AG04449 (cell line): Measurements from ENCODE around the gene PNN.
"Not testable (repeated sequence)": the region's sequence is repeated elsewhere in the genome, so short reads cannot be mapped to it uniquely, and the experiment has no call there.

Source experiments
- CTCF ChIA-PET: fragments of 350-600 bp; formaldehyde crosslinking; extraction: SDS; loops from one replicate; lab custom pipeline; 2021; ENCODE audit warnings: antibody characterized with exemption; lab: Yijun Ruan, JAX
- POLR2A ChIA-PET: fragments of 400-600, 350-600 bp; formaldehyde crosslinking; extraction: SDS; loops from one replicate; lab custom pipeline; 2020; ENCODE audit warnings: antibody characterized with exemption, inconsistent platforms; lab: Yijun Ruan, JAX
- DNase-seq: peaks from one replicate; pipeline ENCODE4 v3.0.0-alpha.2; 2010; ENCODE audit warnings: low read depth, low spot score
- H3K4me3 ChIP-seq: 2 replicates; pipeline ENCODE4 v1.5.1; 2011; ENCODE audit warnings: low read depth, mild to moderate bottlenecking, control low read depth, low read length
- CTCF ChIP-seq: IDR thresholded peaks from one replicate; pipeline ENCODE4 v1.5.1; 2011; ENCODE audit warnings: mild to moderate bottlenecking, moderate library complexity, low read length, control low read depth, inconsistent platforms; ENCODE audit not compliant: insufficient read depth; ENCODE audit errors: missing control alignments

The PNN gene

GRCh38 chr14:39185256-39186049, 10.4 kb downstream of the PNN start:
- CTCF ChIA-PET = no interaction called here
- POLR2A ChIA-PET = interaction anchor here (0.9 kb wide), 1 partner anchor 10 kb away, joined by 3 read pairs; no protein-coding TSS in a partner anchor
- TF ChIP-seq CTCF = no peak
- DNase-seq = no peak
- no peak overlapping the region for H3K4me3 ChIP-seq

DNA sequence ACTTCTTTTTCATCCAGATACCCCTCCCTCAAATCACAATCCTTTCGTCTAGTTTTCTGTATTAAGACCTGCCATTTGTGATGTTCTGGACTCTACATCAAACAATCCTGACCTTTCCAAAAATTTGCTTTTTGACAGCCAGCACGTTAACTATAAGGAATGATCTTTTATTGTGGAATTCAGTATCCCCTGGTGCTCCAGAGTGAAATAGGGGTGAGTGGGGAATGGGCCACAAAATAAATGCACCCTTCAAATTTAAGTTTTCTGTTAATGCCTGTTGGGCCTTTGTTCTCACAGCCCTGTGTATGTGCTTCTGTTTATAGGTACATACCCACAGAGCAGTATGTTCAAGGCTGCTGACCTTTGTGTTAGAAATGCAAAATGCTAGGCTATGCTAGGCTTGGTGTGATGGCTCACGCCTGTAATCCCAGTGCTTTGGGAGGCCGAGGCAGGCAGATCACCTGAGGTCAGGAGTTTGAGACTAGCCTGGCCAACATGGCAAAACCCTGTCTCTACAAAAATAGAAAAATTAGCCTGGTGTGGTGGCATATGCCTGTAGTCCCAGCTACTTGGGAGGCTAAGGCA, 12.0 kb downstream of the PNN start:
- ChIA-PET CTCF (no interaction called here), POLR2A (no interaction called here)
- no peak for TF ChIP-seq CTCF
- H3K4me3 ChIP-seq = no peak overlapping the region
- no peak for DNase-seq

DNA sequence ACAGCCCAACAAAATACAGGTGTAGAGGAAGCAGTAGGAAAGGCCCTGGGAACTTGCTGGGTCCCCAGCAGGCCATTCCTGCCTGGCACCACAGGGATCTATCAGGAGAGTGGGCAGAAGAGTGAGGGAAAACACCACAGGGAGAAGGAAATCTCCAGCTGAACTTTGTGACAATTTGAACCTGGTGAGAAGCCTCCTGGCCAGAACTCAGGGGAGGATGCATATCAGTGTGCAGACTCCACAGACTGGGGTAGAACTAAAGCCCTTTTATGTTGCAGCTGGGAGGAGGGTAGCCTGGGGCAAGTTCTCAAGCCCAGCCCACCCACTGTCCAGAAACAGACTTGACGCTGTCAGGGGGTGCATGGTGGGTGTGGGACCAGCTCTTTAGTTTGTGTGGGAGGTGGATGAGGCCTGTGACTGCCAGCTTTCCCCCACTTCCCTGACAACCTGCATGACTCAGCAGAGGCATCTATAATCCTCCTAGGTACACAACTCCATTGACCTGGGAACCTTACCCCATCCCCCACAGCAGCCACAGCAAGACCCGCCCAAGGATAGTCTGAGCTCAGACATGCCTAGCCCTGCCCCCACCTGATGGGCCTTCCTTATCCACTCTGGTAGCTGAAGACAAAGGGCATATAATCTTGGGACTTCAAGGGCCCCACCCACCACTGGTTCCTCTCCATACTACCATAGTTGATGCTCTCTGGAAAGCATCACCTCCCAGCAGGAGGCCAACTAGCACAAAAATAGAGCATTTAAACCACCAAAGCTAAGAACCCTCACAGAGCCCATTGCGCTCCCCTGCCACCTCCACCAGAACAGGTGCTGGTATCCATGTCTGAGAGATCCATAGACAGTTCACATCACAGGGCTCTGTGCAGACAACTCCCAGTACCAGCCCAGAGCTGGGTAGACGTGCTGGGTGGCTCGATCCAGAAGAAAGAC, 28.9 kb downstream of the PNN start:
- no peak overlapping the region for H3K4me3 ChIP-seq
- TF ChIP-seq CTCF = no peak
- DNase-seq = no peak
- ChIA-PET CTCF (no interaction called here), POLR2A (no interaction called here)

GRCh38 chr14:39207430-39207829, 32.4 kb downstream of the PNN start:
- DNase-seq, CTCF ChIA-PET, POLR2A ChIA-PET, H3K4me3 ChIP-seq: not testable (repeated sequence)

GRCh38 chr14:39211109-39211741, 36.2 kb downstream of the PNN start:
- H3K4me3 ChIP-seq = no peak overlapping the region
- no peak for TF ChIP-seq CTCF
- ChIA-PET CTCF (no interaction called here), POLR2A (no interaction called here)
- no peak for DNase-seq

- no peak overlapping the region for H3K4me3 ChIP-seq
- ChIA-PET POLR2A (interaction anchor here (0.7 kb wide), 1 partner anchor 24 kb away, joined by 4 read pairs; no protein-coding TSS in a partner anchor), CTCF (no interaction called here)
- TF ChIP-seq CTCF = no peak
- DNase-seq = no peak
Observed at GRCh38 chr14:39212034-39212433, 37.0 kb downstream of the PNN start.
